Endothelial cell of umbilical vein (primary cell): Measurements from ENCODE around the gene OCIAD2. TPM values are rescaled to one million over a fixed set of nuclear protein-coding genes. Genes with fewer than 3 reads are reported as not detected.

Experiments
- BruUV-seq: library from RNA; stranded (reverse); fragments of 400-500 nt; replicated peaks from 2 replicates; lab custom pipeline; 2021; lab: Mats Ljungman, UMichigan
- CTCF ChIA-PET: fragments of 300-600, 350-600 bp; sonication (Branson Sonifier 250); formaldehyde crosslinking; loops from one replicate; lab custom pipeline; 2021; ENCODE audit warnings: antibody characterized with exemption, inconsistent platforms; lab: Charles Lee
- POLR2A ChIA-PET: fragments of 300-600, 350-600 bp; sonication (Branson Sonifier 250); formaldehyde crosslinking; loops from one replicate; lab custom pipeline; 2021; ENCODE audit warnings: antibody characterized with exemption, inconsistent platforms; lab: Charles Lee
- DNase-seq: peaks from one replicate; pipeline ENCODE4 v3.0.0-alpha.2; 2011; ENCODE audit warnings: low read depth, low spot score
- FAIRE-seq: peaks from 2 replicates; lab custom pipeline; 2011; peaks lifted over from hg19 to GRCh38; lab: Jason Lieb, UNC
- H2AFZ ChIP-seq: 2 replicates; pipeline ENCODE4 v1.6.0; 2012; ENCODE audit warnings: low read depth, low read length, control low read depth, inconsistent platforms
- H3K27ac ChIP-seq: 2 replicates; pipeline ENCODE4 v1.5.1; 2011; ENCODE audit warnings: low read depth, mild to moderate bottlenecking, control low read depth, low read length, moderate library complexity; ENCODE audit not compliant: insufficient read depth
- H3K27me3 ChIP-seq, 2 experiments: 2 replicates each; pipeline versions ENCODE4 v1.6.0 to v1.6.1; 2011; ENCODE audit warnings: low read length in 2 of 2, mixed read lengths in 1 of 2; ENCODE audit not compliant: control insufficient read depth in 2 of 2, insufficient read depth in 2 of 2
- H3K36me3 ChIP-seq, 2 experiments: 2 replicates in 1 of 2; 3 replicates in 1 of 2; pipeline ENCODE4 v1.5.1; 2011; ENCODE audit warnings: low read length in 2 of 2, mild to moderate bottlenecking in 1 of 2, moderate library complexity in 1 of 2; ENCODE audit not compliant: control insufficient read depth in 2 of 2, insufficient read depth in 2 of 2; ENCODE audit errors: extremely low read depth in 1 of 2
- H3K4me1 ChIP-seq: 3 replicates; pipeline ENCODE4 v1.5.1; 2011; ENCODE audit warnings: mild to moderate bottlenecking, low read length; ENCODE audit not compliant: control insufficient read depth, insufficient read depth; ENCODE audit errors: extremely low read depth
- H3K4me2 ChIP-seq: 2 replicates; pipeline ENCODE4 v1.6.1; 2011; ENCODE audit warnings: low read length, control low read depth, mixed read lengths; ENCODE audit not compliant: insufficient read depth
- H3K4me3 ChIP-seq, 3 experiments: fragments of 200-600 bp in 1 of 3; sonication (generic), shearing (Covaris generic) in 1 of 3; replicated peaks in 1 of 3; 2 replicates each; pipeline ENCODE4 v1.5.1; 2011 to 2016; ENCODE audit warnings: control low read depth in 3 of 3, low read length in 3 of 3, mild to moderate bottlenecking in 2 of 3, inconsistent platforms in 1 of 3, low read depth in 1 of 3, moderate library complexity in 1 of 3; ENCODE audit not compliant: insufficient read depth in 1 of 3
- H3K79me2 ChIP-seq: 2 replicates; pipeline ENCODE4 v1.6.0; 2012; ENCODE audit warnings: low read length, inconsistent platforms; ENCODE audit not compliant: control insufficient read depth, insufficient read depth
- H3K9ac ChIP-seq: replicated peaks from 2 replicates; pipeline ENCODE3; 2011; ENCODE audit warnings: low read length, control low read depth; ENCODE audit not compliant: insufficient read depth; ENCODE audit errors: extremely low read depth
- H3K9me1 ChIP-seq: replicated peaks from 3 replicates; pipeline ENCODE4 v1.6.0; 2011; ENCODE audit warnings: mild to moderate bottlenecking, low read length; ENCODE audit not compliant: control insufficient read depth, insufficient read depth; ENCODE audit errors: extremely low read depth
- H3K9me3 ChIP-seq: replicated peaks from 2 replicates; pipeline ENCODE4 v1.5.1; 2012; ENCODE audit warnings: low read length, inconsistent platforms; ENCODE audit not compliant: control insufficient read depth, insufficient read depth
- H4K20me1 ChIP-seq: replicated peaks from 2 replicates; pipeline ENCODE3; 2011; ENCODE audit warnings: mild to moderate bottlenecking, low read length; ENCODE audit not compliant: control insufficient read depth, insufficient read depth; ENCODE audit errors: extremely low read depth
- EZH2 ChIP-seq: IDR thresholded peaks from 2 replicates; pipeline ENCODE4 v1.6.1; 2012; ENCODE audit warnings: borderline replicate concordance, low read depth, mild to moderate bottlenecking, moderate library complexity, low read length, inconsistent platforms; ENCODE audit not compliant: severe bottlenecking
- GATA2 ChIP-seq: IDR thresholded peaks from 2 replicates; pipeline ENCODE4 v1.7.0; 2011; ENCODE audit warnings: low read depth, mild to moderate bottlenecking, moderate library complexity, mixed read lengths, low read length; ENCODE audit not compliant: insufficient read length, insufficient read depth
- JUN ChIP-seq: IDR thresholded peaks from 2 replicates; pipeline ENCODE4 v1.6.1; 2011; ENCODE audit warnings: borderline replicate concordance, low read depth; ENCODE audit not compliant: insufficient read length, insufficient read depth
- dilution Hi-C: fragments of 300-500 bp; cut with MboI; formaldehyde crosslinking; loops from one replicate; pipeline ENCODE4 v1.15.0; 2019; ENCODE audit warnings: low sequenced_read_pairs; ENCODE audit not compliant: extremely low pct_ligation_motif_present
- intact Hi-C: fragments of 100-400 bp; cut with micrococcal nuclease; formaldehyde crosslinking; loops from one replicate; pipeline ENCODE4 v1.10.0; 2022
- polyA plus RNA-seq, 4 experiments: library from polyadenylated mRNA; depleted of rRNA in 3 of 4; stranded (reverse) in 3 of 4; unstranded in 1 of 4; fragments of >200 nt; gene quantifications; 2 replicates each; pipeline versions ENCODE4 v1.2.1 to v1.2.3, GENCODE V29; 2011 to 2012; ENCODE audit warnings: missing spikeins in 1 of 4
- total RNA-seq: library from RNA; stranded (reverse); gene quantifications from 2 replicates; pipeline ENCODE4 v1.2.3, GENCODE V29; 2021
- TF ChIP-seq, protein P1 (sequence below), 2 donors: IDR thresholded peaks; 1 replicate in 1 of 2; 2 replicates in 1 of 2; pipeline ENCODE4 v1.5.1; 2011; ENCODE audit warnings: low read length in 2 of 2, mild to moderate bottlenecking in 2 of 2, moderate library complexity in 2 of 2, control low read depth in 1 of 2, inconsistent platforms in 1 of 2, low read depth in 1 of 2; ENCODE audit not compliant: insufficient read depth in 1 of 2; ENCODE audit errors: extremely low read depth in 1 of 2

OCIAD2 gene
- total and polyA plus RNA-seq, 2 donors (not counting 3 experiments of a cell fraction or from before 2014, with no cell fraction given): 99.0 to 119 TPM

GRCh38 chr4:48879561-48880442, 26.8 kb downstream of the OCIAD2 start:
- no peak for FAIRE-seq
- no peak for TF ChIP-seq JUN
- TF ChIP-seq, protein P1, sequence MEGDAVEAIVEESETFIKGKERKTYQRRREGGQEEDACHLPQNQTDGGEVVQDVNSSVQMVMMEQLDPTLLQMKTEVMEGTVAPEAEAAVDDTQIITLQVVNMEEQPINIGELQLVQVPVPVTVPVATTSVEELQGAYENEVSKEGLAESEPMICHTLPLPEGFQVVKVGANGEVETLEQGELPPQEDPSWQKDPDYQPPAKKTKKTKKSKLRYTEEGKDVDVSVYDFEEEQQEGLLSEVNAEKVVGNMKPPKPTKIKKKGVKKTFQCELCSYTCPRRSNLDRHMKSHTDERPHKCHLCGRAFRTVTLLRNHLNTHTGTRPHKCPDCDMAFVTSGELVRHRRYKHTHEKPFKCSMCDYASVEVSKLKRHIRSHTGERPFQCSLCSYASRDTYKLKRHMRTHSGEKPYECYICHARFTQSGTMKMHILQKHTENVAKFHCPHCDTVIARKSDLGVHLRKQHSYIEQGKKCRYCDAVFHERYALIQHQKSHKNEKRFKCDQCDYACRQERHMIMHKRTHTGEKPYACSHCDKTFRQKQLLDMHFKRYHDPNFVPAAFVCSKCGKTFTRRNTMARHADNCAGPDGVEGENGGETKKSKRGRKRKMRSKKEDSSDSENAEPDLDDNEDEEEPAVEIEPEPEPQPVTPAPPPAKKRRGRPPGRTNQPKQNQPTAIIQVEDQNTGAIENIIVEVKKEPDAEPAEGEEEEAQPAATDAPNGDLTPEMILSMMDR (IDR thresholded peaks at IDR 0.05; ENCODE audit: extremely low read depth in 1 of 2, insufficient read depth in 1 of 2, low read depth in 1 of 2, low read length in 2 of 2): no peak
- no peak for TF ChIP-seq EZH2
- TF ChIP-seq GATA2: no peak
- ChIA-PET CTCF (no interaction called here), POLR2A (no interaction called here)
- no peak overlapping the region for H3K4me2 ChIP-seq
- no peak overlapping the region for H3K27ac ChIP-seq
- H3K79me2 ChIP-seq: no peaks in the 10 kb centered on the region
- H3K9me1 ChIP-seq: no peaks in the 10 kb centered on the region
- dilution Hi-C loops: no loop called here
- no TSS peak for BruUV-seq
- no peak overlapping the region for H3K9ac ChIP-seq
- no peaks in the 10 kb centered on the region for H3K36me3 ChIP-seq
- DNase-seq: no peak
- H4K20me1 ChIP-seq: no peaks in the 10 kb centered on the region
- H3K9me3 ChIP-seq: no peaks in the 10 kb centered on the region
- H3K27me3 ChIP-seq: no peaks in the 10 kb centered on the region
- no peaks in the 10 kb centered on the region for H3K4me1 ChIP-seq
- intact Hi-C loops: no loop called here
- no peak overlapping the region for H2AFZ ChIP-seq
- H3K4me3 ChIP-seq: no peak overlapping the region
